Astrocyte (in vitro differentiated cells and primary cell): ENCODE data around the gene RABEP1. TPM values are rescaled to one million over a fixed set of nuclear protein-coding genes. Genes with fewer than 3 reads are reported as not detected.

Experiments used
- DNase-seq: peaks from one replicate; pipeline ENCODE4 v3.0.0-alpha.2; 2010; ENCODE audit warnings: low read depth
- FAIRE-seq: peaks from 2 replicates; lab custom pipeline; 2011; peaks lifted over from hg19 to GRCh38; lab: Jason Lieb, UNC
- H2AFZ ChIP-seq: 2 replicates; pipeline ENCODE4 v1.6.0; 2012; ENCODE audit warnings: low read depth, low read length, inconsistent platforms
- H3K27ac ChIP-seq: 2 replicates; pipeline ENCODE4 v1.5.1; 2011; ENCODE audit warnings: low read depth, low read length, inconsistent platforms
- H3K27me3 ChIP-seq: 2 replicates; pipeline ENCODE4 v1.6.0; 2011; ENCODE audit warnings: low read length, inconsistent platforms; ENCODE audit not compliant: insufficient read depth
- H3K36me3 ChIP-seq: 2 replicates; pipeline ENCODE4 v1.5.1; 2011; ENCODE audit warnings: low read length, inconsistent platforms; ENCODE audit not compliant: insufficient read depth
- H3K4me1 ChIP-seq: 2 replicates; pipeline ENCODE4 v1.5.1; 2011; ENCODE audit warnings: low read length, inconsistent platforms; ENCODE audit not compliant: insufficient read depth
- H3K4me2 ChIP-seq: 2 replicates; pipeline ENCODE4 v1.6.0; 2012; ENCODE audit warnings: low read length, inconsistent platforms
- H3K4me3 ChIP-seq: 2 replicates; pipeline ENCODE4 v1.5.1; 2011; ENCODE audit warnings: low read depth, mild to moderate bottlenecking, low read length, inconsistent platforms; ENCODE audit not compliant: insufficient read depth
- H3K79me2 ChIP-seq: 2 replicates; pipeline ENCODE4 v1.6.0; 2012; ENCODE audit warnings: mild to moderate bottlenecking, low read length, inconsistent platforms; ENCODE audit not compliant: insufficient read depth
- H3K9ac ChIP-seq: 2 replicates; pipeline ENCODE4 v1.6.0; 2012; ENCODE audit warnings: mild to moderate bottlenecking, low read length, inconsistent platforms
- H3K9me3 ChIP-seq: 2 replicates; pipeline ENCODE4 v1.5.1; 2012; ENCODE audit warnings: low read depth, mild to moderate bottlenecking, low read length, inconsistent platforms; ENCODE audit not compliant: insufficient read depth
- H4K20me1 ChIP-seq: 2 replicates; pipeline ENCODE4 v1.6.0; 2012; ENCODE audit warnings: low read length, inconsistent platforms; ENCODE audit not compliant: insufficient read depth
- H3K27ac Mint-ChIP-seq: one replicate; pipeline ENCODE4 v1.8.0; 2021; ENCODE audit warnings: mild to moderate bottlenecking, mixed read lengths; ENCODE audit not compliant: unreplicated experiment
- H3K27me3 Mint-ChIP-seq: one replicate; pipeline ENCODE4 v1.8.0; 2021; ENCODE audit warnings: low read depth, mixed read lengths; ENCODE audit not compliant: unreplicated experiment
- H3K36me3 Mint-ChIP-seq: one replicate; pipeline ENCODE4 v1.8.0; 2021; ENCODE audit warnings: low read depth, mixed read lengths; ENCODE audit not compliant: unreplicated experiment
- H3K4me1 Mint-ChIP-seq: one replicate; pipeline ENCODE4 v1.8.0; 2021; ENCODE audit warnings: low read depth, mixed read lengths; ENCODE audit not compliant: unreplicated experiment
- H3K4me3 Mint-ChIP-seq: one replicate; pipeline ENCODE4 v1.8.0; 2021; ENCODE audit warnings: mild to moderate bottlenecking, moderate library complexity, mixed read lengths; ENCODE audit not compliant: unreplicated experiment
- H3K9me3 Mint-ChIP-seq: one replicate; pipeline ENCODE4 v1.8.0; 2021; ENCODE audit warnings: mild to moderate bottlenecking, mixed read lengths; ENCODE audit not compliant: unreplicated experiment
- CTCF ChIP-seq: IDR thresholded peaks from 2 replicates; pipeline ENCODE4 v1.5.1; 2011; ENCODE audit warnings: low read depth, mild to moderate bottlenecking, inconsistent platforms, low read length, moderate library complexity; ENCODE audit not compliant: insufficient read depth
- EZH2 ChIP-seq: IDR thresholded peaks from 2 replicates; pipeline ENCODE4 v1.6.1; 2012; ENCODE audit warnings: mild to moderate bottlenecking, low read length, inconsistent platforms; ENCODE audit not compliant: insufficient read depth
- total RNA-seq: library from RNA; stranded (reverse); gene quantifications from 2 replicates; pipeline ENCODE4 v1.2.1, GENCODE V29; 2021

RABEP1 gene
- total RNA-seq, 1 donor from 2014 or later = 49.0 TPM

DNA sequence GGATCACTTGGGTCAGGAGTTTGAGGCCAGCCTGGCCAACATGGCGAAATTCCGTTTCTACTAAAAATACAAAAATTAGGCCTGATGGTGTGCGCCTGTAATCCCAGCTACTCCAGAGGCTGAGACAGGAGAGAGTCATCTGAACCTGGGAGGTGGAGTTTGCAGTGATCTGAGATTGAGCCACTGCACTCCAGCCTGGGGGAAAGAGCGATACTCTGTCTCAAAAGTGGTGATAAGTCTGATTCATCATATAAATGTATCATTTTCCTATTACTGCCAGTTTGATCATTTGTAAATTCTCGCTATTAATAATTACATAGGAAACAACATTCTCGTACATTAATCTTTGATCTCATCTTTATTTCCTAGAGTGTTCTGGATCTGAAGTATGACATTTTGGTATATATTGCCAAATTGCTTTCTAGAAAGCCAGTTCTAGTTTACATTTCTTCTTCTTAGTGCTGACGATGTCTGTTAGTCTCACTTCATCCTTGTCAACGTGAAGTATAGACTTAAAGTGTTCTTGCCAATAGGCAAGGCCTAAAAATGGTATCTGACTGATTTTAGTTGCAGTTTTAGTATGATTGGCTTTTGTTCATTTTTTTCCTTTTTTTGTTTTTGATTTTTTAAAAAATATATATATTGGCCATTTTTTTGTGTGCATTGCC, 9.7 kb downstream of the RABEP1 start:
- H3K36me3 Mint-ChIP-seq = peaks cover 4% of the 10 kb centered on the region
- no peaks in the 10 kb centered on the region for H3K27me3 ChIP-seq
- no peak overlapping the region for H2AFZ ChIP-seq
- H3K79me2 ChIP-seq = peaks cover 95% of the 10 kb centered on the region
- H3K27ac ChIP-seq = no peak overlapping the region
- TF ChIP-seq CTCF (no peak), EZH2 (no peak)
- H3K4me3 Mint-ChIP-seq = no peak overlapping the region
- H3K4me2 ChIP-seq = no peak overlapping the region
- H3K9ac ChIP-seq = no peak overlapping the region
- H3K4me1 ChIP-seq = no peaks in the 10 kb centered on the region
- peaks cover 2% of the 10 kb centered on the region for H3K4me1 Mint-ChIP-seq
- peaks cover 59% of the 10 kb centered on the region for H4K20me1 ChIP-seq
- no peak for DNase-seq
- H3K9me3 Mint-ChIP-seq = no peaks in the 10 kb centered on the region
- FAIRE-seq = no peak
- H3K4me3 ChIP-seq = no peak overlapping the region
- H3K27me3 Mint-ChIP-seq = no peaks in the 10 kb centered on the region
- H3K27ac Mint-ChIP-seq = no peak overlapping the region
- no peaks in the 10 kb centered on the region for H3K36me3 ChIP-seq
- H3K9me3 ChIP-seq = no peaks in the 10 kb centered on the region

DNA sequence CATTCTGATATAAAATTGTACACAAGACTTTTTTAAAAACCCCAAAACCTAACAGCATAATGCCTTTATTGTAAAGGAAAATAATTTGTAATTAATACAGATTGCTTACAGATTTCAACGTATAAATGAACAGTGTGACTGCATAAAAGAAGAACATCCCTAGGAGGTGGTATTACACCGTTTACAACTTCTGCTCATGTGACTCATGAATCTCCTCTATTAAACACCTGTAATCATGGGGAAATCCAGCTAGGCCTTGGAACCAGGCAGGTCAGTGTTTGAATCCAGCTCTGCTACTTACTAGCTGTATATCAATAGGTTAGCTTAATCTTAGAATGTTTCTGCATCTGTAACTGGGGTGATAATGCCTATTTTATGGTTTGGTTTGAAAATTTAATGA, 15.2 kb downstream of the RABEP1 start:
- Histone ChIP-seq H3K4me2 (no peak overlapping the region), H3K4me3 (no peak overlapping the region), H3K27me3 (no peaks in the 10 kb centered on the region), H3K9me3 (no peaks in the 10 kb centered on the region), H3K79me2 (peaks cover 93% of the 10 kb centered on the region), H2AFZ (no peak overlapping the region), H3K36me3 (peaks cover 2% of the 10 kb centered on the region), H4K20me1 (peaks cover 76% of the 10 kb centered on the region), H3K4me1 (no peaks in the 10 kb centered on the region), H3K9ac (no peak overlapping the region), H3K27ac (no peak overlapping the region)
- no peak for FAIRE-seq
- Mint-ChIP-seq H3K36me3 (peaks cover 4% of the 10 kb centered on the region), H3K4me1 (no peaks in the 10 kb centered on the region), H3K27me3 (no peaks in the 10 kb centered on the region), H3K9me3 (no peaks in the 10 kb centered on the region), H3K27ac (no peak overlapping the region), H3K4me3 (no peak overlapping the region)
- no peak for DNase-seq
- TF ChIP-seq EZH2 = no peak
- no peak for TF ChIP-seq CTCF

GRCh38 chr17:5299383-5299782, 17.3 kb downstream of the RABEP1 start:
- Mint-ChIP-seq H3K4me3 (no peak overlapping the region), H3K4me1 (no peaks in the 10 kb centered on the region), H3K9me3 (no peaks in the 10 kb centered on the region), H3K27me3 (no peaks in the 10 kb centered on the region), H3K27ac (no peak overlapping the region), H3K36me3 (peaks cover 4% of the 10 kb centered on the region)
- no peaks in the 10 kb centered on the region for H3K4me1 ChIP-seq
- peaks cover 91% of the 10 kb centered on the region for H3K79me2 ChIP-seq
- no peak overlapping the region for H3K9ac ChIP-seq
- H3K9me3 ChIP-seq = no peaks in the 10 kb centered on the region
- DNase-seq (no peak), FAIRE-seq (no peak)
- peaks cover 70% of the 10 kb centered on the region for H4K20me1 ChIP-seq
- H3K4me2 ChIP-seq = no peak overlapping the region
- no peak overlapping the region for H2AFZ ChIP-seq
- no peaks in the 10 kb centered on the region for H3K27me3 ChIP-seq
- no peak for TF ChIP-seq CTCF
- no peak for TF ChIP-seq EZH2
- no peak overlapping the region for H3K4me3 ChIP-seq
- H3K36me3 ChIP-seq = peaks cover 2% of the 10 kb centered on the region
- no peak overlapping the region for H3K27ac ChIP-seq
